PC-3 (cell line): ENCODE data around the gene GMEB2. TPM values are rescaled to one million over a fixed set of nuclear protein-coding genes. Genes with fewer than 3 reads are reported as not detected.
"Not testable (repeated sequence)": the region's sequence is repeated elsewhere in the genome, so short reads cannot be mapped to it uniquely, and the experiment has no call there.

Experiments used
- ATAC-seq: fragments of 200-7000 bp; cut with Tn5 transposase; 2 replicates; pipeline ENCODE4 v1.9.1; 2020; ENCODE audit warnings: mild to moderate bottlenecking, moderate library complexity
- BruUV-seq: library from RNA; stranded (reverse); fragments of 400-500 nt; replicated peaks from 2 replicates; lab custom pipeline; 2021; lab: Mats Ljungman, UMichigan
- CTCF ChIA-PET: fragments of 300-600 bp; sonication (Branson Sonifier 250); formaldehyde crosslinking; loops from one replicate; lab custom pipeline; 2022; ENCODE audit warnings: antibody characterized with exemption; lab: Charles Lee
- POLR2A ChIA-PET: fragments of 300-600 bp; sonication (Branson Sonifier 250); formaldehyde crosslinking; loops from one replicate; lab custom pipeline; 2022; ENCODE audit warnings: antibody characterized with exemption; ENCODE audit not compliant: unreplicated experiment; lab: Charles Lee
- DNase-seq: peaks from one replicate; pipeline ENCODE4 v3.0.0-alpha.2; 2015
- H2AFZ ChIP-seq: fragments of 300-600 bp; sonication (generic); 2 replicates; pipeline ENCODE4 v1.6.0; 2016; ENCODE audit warnings: antibody characterized with exemption, low read length
- H3F3A ChIP-seq: fragments of 300-600 bp; sonication (generic); one replicate; pipeline ENCODE4 v1.6.0; 2017; ENCODE audit warnings: antibody characterized with exemption, low read length, control low read depth, mild to moderate bottlenecking; ENCODE audit not compliant: unreplicated experiment
- H3K27ac ChIP-seq: fragments of 300-600 bp; sonication (generic); 2 replicates; pipeline ENCODE4 v1.5.1; 2016; ENCODE audit warnings: mild to moderate bottlenecking, low read length
- H3K27me3 ChIP-seq: fragments of 300-600 bp; sonication (generic); 2 replicates; pipeline ENCODE4 v1.6.1; 2016; ENCODE audit warnings: low read length, mixed read lengths
- H3K36me3 ChIP-seq: fragments of 300-600 bp; sonication (generic); 2 replicates; pipeline ENCODE4 v1.6.1; 2016; ENCODE audit warnings: low read depth, mixed run types, low read length, mixed read lengths
- H3K4me1 ChIP-seq: fragments of 300-600 bp; sonication (generic); 2 replicates; pipeline ENCODE4 v1.5.1; 2016; ENCODE audit warnings: low read length; ENCODE audit not compliant: insufficient read depth
- H3K4me2 ChIP-seq: fragments of 300-600 bp; sonication (generic); 2 replicates; pipeline ENCODE4 v1.6.0; 2016; ENCODE audit warnings: low read length
- H3K4me3 ChIP-seq: fragments of 300-600 bp; sonication (generic); 2 replicates; pipeline ENCODE4 v1.5.1; 2016; ENCODE audit warnings: mild to moderate bottlenecking, low read length, mixed read lengths
- H3K79me2 ChIP-seq: fragments of 300-600 bp; sonication (generic); 2 replicates; pipeline ENCODE4 v1.6.1; 2017; ENCODE audit warnings: low read length, mixed read lengths
- H3K9ac ChIP-seq: fragments of 300-600 bp; sonication (generic); 2 replicates; pipeline ENCODE4 v1.6.0; 2016; ENCODE audit warnings: mild to moderate bottlenecking, low read length
- H3K9me2 ChIP-seq: fragments of 300-600 bp; sonication (generic); replicated peaks from 2 replicates; pipeline ENCODE4 v1.6.1; 2016; ENCODE audit warnings: mixed run types, low read length, mixed read lengths
- H3K9me3 ChIP-seq: fragments of 300-600 bp; sonication (generic); 2 replicates; pipeline ENCODE4 v1.6.1; 2016; ENCODE audit warnings: low read length, mixed read lengths
- H4K20me1 ChIP-seq: fragments of 300-600 bp; sonication (generic); 2 replicates; pipeline ENCODE4 v1.6.1; 2016; ENCODE audit warnings: low read length, mixed read lengths
- CTCF ChIP-seq: fragments of 300-600 bp; sonication (generic); conservative IDR thresholded peaks from 2 replicates; pipeline ENCODE4 v1.5.1; 2017; ENCODE audit warnings: antibody characterized with exemption, low read depth, mild to moderate bottlenecking, low read length
- EZH2 ChIP-seq: fragments of 300-600 bp; sonication (generic); IDR thresholded peaks from one replicate; pipeline ENCODE4 v1.6.1; 2017; ENCODE audit warnings: antibody characterized with exemption, mild to moderate bottlenecking, low read length; ENCODE audit not compliant: unreplicated experiment
- EZH2phosphoT487 ChIP-seq: fragments of 300-600 bp; sonication (generic); IDR thresholded peaks from 2 replicates; pipeline ENCODE4 v1.6.1; 2018; ENCODE audit warnings: mild to moderate bottlenecking, antibody characterized with exemption, low read length, borderline replicate concordance
- intact Hi-C: fragments of 100-400 bp; cut with micrococcal nuclease; formaldehyde crosslinking; loops from 2 replicates; pipeline ENCODE4 v1.9.0; 2023
- total RNA-seq: library from RNA; depleted of rRNA; stranded (reverse); fragments of >200 nt; gene quantifications from 2 replicates; pipeline ENCODE4 v1.2.3, GENCODE V29; 2014

The GMEB2 gene
- total RNA-seq, 1 experiment from 2014 or later = 13.7 TPM

- Histone ChIP-seq H3K4me2 (no peak overlapping the region), H3K36me3 (no peaks in the 10 kb centered on the region), H3K9me3 (no peaks in the 10 kb centered on the region), H2AFZ (no peak overlapping the region), H3K27ac (no peak overlapping the region), H3K4me3 (no peak overlapping the region), H3K79me2 (no peaks in the 10 kb centered on the region), H3K4me1 (no peaks in the 10 kb centered on the region), H3K9me2 (no peaks in the 10 kb centered on the region), H3F3A (no peaks in the 10 kb centered on the region), H3K9ac (no peak overlapping the region), H3K27me3 (no peaks in the 10 kb centered on the region), H4K20me1 (no peaks in the 10 kb centered on the region)
- ChIA-PET POLR2A (interaction anchor here (0.6 kb wide), 1 partner anchor 97 kb away, joined by 14 read pairs; no protein-coding TSS in a partner anchor), CTCF (no interaction called here)
- ATAC-seq = no peak
- TF ChIP-seq CTCF (no peak), EZH2 (no peak), EZH2phosphoT487 (no peak)
- no peak for DNase-seq
- no TSS peak for BruUV-seq
- intact Hi-C loops = no loop called here
These were observed 8.7 kb upstream of the GMEB2 start for GRCh38 chr20:63635431-63636141.

GRCh38 chr20:63633732-63634131 is 6.8 kb upstream of the GMEB2 start:
- Histone ChIP-seq H3F3A (no peaks in the 10 kb centered on the region), H4K20me1 (no peaks in the 10 kb centered on the region), H3K27ac (no peak overlapping the region), H3K27me3 (no peaks in the 10 kb centered on the region), H3K9ac (no peak overlapping the region), H3K79me2 (peaks cover 3% of the 10 kb centered on the region), H3K36me3 (0 out of 2 replicates have a peak, but pooled peaks cover 2% of the 10 kb centered on the region), H3K4me2 (no peak overlapping the region), H3K4me3 (no peak overlapping the region), H3K9me3 (no peaks in the 10 kb centered on the region), H2AFZ (no peak overlapping the region), H3K9me2 (no peaks in the 10 kb centered on the region), H3K4me1 (peaks cover 3% of the 10 kb centered on the region)
- no TSS peak for BruUV-seq
- ATAC-seq (no peak), DNase-seq (no peak)
- POLR2A ChIA-PET = no interaction called here
- CTCF ChIA-PET = no interaction called here
- TF ChIP-seq EZH2phosphoT487 (no peak), EZH2 (no peak), CTCF (no peak)
- intact Hi-C loops = no loop called here

GRCh38 chr20:63631426-63631825 is 4.5 kb upstream of the GMEB2 start:
- H3K27ac ChIP-seq, H3K4me3 ChIP-seq, H3K9me2 ChIP-seq, H3K4me2 ChIP-seq, H4K20me1 ChIP-seq, H3F3A ChIP-seq, BruUV-seq, intact Hi-C loops, H3K27me3 ChIP-seq, H3K36me3 ChIP-seq, DNase-seq, H2AFZ ChIP-seq, H3K9me3 ChIP-seq, H3K9ac ChIP-seq, ATAC-seq, POLR2A ChIA-PET, H3K4me1 ChIP-seq: not testable (repeated sequence)
- CTCF ChIA-PET = interaction anchor here (0.9 kb wide), 1 partner anchor 11 kb away, joined by 6 read pairs; no protein-coding TSS in a partner anchor
- H3K79me2 ChIP-seq = peaks cover 20% of the 10 kb centered on the region

- H3K9me2 ChIP-seq, H2AFZ ChIP-seq, ATAC-seq, H3K27me3 ChIP-seq, H3K27ac ChIP-seq, H3K9me3 ChIP-seq, H3K4me3 ChIP-seq, CTCF ChIA-PET, H4K20me1 ChIP-seq, BruUV-seq, POLR2A ChIA-PET, DNase-seq, H3F3A ChIP-seq, H3K9ac ChIP-seq, H3K4me1 ChIP-seq, intact Hi-C loops, H3K36me3 ChIP-seq, H3K4me2 ChIP-seq: not testable (repeated sequence)
- H3K79me2 ChIP-seq = peaks cover 24% of the 10 kb centered on the region
These were observed 4.1 kb upstream of the GMEB2 start for GRCh38 chr20:63630956-63631355.
